Smooth muscle cell of the brain vasculature (primary cell): Measurements from ENCODE around the gene FBH1.
"Not testable (repeated sequence)": the region's sequence is repeated elsewhere in the genome, so short reads cannot be mapped to it uniquely, and the experiment has no call there.

Source experiments
- DNase-seq: peaks from one replicate; pipeline ENCODE4 v3.0.0-alpha.2; 2012; ENCODE audit warnings: low read depth, low spot score

FBH1 gene

DNA sequence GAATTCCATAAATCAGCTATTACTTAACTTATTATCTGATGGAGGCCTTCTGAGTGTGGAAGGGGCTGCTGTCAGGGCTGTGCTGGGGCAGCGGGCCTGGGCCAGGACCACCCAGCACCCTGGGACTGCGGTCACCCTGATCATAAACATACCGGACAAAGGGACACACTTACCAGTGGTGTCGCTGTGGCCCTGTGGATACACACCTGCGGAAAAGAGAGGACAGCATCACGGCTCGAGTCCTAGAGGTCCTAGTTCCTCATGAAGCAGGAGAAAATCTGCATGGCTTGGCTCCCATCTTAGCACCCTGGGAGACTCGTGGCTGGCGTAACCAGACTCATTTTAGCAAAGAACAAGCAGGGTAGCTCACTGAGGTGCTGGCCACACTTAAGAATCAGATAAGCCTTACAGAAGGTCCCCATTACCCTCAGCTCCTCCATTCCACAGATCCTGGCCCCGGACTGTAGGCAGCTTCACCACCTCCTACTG, 69.6 kb downstream of the FBH1 start:
- no peak for DNase-seq

- DNase-seq: no peak
These were observed 70.3 kb downstream of the FBH1 start for GRCh38 chr10:5960070-5960972.

DNA sequence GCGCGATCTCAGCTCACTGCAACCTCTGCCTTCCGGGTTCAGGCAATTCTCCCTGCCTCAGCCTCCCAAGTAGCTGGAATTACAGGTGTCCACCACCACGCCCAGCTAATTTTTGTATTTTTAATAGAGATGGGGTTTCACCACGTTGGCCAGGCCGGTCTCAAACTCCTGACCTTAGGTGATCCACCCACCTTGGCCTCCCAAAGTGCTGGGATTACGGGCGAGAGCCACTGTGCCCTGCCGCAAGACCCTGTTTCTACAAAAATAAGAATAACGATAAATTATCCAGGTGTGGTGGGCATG, 70.9 kb downstream of the FBH1 start:
- DNase-seq: not testable (repeated sequence)

DNA sequence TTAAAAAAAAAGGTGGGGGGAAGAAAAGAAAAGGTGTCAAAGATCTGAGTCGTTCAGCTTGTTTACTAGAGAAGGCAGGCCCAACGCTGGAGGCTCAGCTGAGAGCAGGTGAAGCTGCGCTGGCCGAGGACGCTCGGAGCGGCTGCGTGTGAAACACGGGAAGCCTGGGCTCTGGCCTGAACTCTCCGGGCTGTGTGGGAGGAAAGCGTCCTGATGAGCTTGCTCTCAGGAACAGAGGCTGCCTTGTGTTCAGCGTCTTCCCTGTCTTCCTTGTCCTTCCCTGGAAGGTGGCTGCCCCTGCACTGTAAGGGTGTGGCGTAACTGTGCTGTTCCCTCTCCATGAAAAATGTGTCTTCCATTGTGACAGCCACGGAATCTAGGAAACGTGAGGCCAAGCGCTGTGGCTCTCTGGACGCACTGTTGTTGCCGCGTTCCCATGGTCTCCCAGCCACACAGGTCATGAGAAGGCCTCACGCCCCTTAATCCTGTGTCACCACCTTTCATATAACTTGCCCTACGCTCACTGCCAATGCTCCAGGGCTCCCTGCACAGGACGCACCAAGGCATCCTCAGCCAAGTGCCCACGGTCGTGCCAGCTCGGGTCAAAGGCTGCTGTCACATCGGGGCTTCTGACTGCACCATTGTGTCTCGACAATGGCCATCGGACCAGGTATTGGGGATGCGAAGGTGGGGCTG, 71.5 kb downstream of the FBH1 start:
- no peak for DNase-seq

DNA sequence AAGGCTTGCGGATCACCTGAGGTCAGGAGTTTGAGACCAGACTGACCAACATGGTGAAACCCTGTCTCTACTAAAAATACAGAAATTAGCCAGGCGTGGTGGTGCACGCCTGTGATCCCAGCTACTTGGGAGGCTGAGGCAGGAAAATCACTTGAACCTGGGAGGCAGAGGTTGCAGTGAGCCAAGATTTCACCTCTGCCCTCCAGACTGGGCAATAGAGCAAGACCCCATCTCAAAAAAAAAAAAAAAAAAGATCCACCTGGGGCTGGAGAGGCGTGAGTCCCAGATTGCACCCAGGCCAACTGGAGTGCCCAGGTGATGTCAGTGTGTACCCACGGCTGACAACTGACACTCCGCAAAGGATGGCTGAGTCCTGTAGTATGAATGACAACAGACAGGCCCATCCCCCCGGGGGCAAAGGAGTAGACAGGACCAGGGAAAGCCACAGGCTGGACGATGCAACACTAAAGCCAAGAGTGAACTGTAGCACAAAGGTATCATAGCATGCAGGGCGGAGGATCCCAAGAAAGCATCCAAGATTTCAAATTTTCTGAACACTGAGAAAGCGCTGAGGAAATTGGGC, 72.4 kb downstream of the FBH1 start:
- not testable (repeated sequence) for DNase-seq

DNA sequence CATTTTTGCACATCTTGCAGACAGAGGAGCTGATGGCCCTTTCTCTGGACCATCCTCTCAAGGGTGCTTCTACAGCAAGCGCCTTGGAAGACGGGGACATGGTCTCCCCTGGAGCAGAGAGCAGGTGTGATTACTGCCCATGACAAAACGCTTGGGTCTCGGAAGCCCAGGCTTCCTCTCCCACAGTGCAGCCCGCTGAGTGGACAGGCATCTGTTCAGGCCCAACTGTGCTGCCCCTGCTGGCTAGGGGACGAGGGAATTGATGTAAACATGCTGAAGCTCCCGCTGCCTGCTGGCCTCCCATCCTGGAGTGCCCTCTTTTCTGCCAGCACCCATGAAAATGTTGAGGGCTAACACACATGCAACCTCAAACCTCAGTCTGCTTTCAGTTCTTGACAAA, 73.0 kb downstream of the FBH1 start:
- DNase-seq: no peak

- DNase-seq: no peak
These were observed 73.5 kb downstream of the FBH1 start for GRCh38 chr10:5963591-5963990.

DNA sequence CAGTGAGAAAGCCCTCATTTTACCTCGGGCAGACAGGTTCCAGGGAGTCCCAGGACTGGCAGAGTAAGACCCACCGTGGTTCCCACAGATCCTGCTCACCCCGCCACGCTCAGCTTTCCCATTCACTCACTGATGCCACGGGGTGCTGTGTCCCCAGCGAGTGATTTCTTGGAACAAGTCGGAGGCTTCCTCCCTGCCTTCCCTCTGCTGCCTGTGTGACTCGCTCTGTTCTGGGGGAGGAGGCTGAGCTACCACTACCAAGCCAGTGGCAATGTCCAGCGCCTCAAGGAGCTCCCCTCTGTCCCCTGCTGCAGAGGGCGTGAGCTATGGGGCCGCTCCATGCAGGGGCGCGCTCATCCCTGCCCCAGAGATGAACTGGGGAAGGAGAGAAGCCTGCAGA, 74.7 kb downstream of the FBH1 start:
- DNase-seq: no peak

DNA sequence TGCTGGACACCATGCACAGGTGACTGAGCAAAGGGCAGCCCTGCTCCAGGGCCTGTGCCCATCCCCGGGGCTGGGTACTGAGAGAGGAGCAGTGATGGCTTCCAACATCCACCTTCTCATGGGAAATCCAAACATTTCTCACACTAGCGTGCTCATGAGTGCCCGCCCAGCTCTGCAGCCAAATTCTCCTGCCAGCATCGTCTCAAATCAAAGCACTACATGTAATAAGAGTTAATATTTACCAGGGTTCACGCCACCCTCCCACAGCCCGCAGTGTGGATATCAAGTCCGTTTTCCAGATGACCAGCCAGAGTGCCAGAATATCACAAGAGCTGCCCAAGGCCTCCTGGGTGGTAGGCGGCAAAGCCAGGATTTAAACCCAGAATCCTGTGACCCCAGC, 75.2 kb downstream of the FBH1 start:
- no peak for DNase-seq

- DNase-seq: no peak
These were observed 78.1 kb downstream of the FBH1 start for GRCh38 chr10:5968037-5968680.

- no peak for DNase-seq
These were observed 78.8 kb downstream of the FBH1 start for GRCh38 chr10:5968681-5969453.

- no peak for DNase-seq
These were observed 80.0 kb downstream of the FBH1 start for GRCh38 chr10:5970066-5970465.

DNA sequence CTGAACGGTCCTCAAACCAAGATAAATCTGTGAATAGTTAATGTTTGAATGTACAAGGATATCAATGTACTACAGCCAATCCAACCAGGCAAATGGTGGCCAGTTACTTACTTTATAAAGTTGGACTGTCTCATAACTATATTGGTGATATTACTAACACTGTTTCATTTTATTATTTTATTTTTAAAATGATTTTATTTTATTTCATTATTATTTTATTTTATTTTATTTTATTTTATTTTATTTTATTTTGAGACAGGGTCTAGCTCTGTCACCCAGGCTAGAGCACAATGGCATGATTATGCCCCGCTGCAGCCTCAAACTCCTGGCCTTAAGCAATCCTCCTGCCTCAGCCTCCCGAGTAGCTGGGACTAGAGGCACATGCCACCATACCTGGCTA, 80.5 kb downstream of the FBH1 start:
- no peak for DNase-seq

GRCh38 chr10:5971315-5971832, 81.3 kb downstream of the FBH1 start:
- no peak for DNase-seq

GRCh38 chr10:5971886-5972285, 81.8 kb downstream of the FBH1 start:
- no peak for DNase-seq

- no peak for DNase-seq
These were observed 83.0 kb downstream of the FBH1 start for GRCh38 chr10:5973069-5973468.

- DNase-seq: no peak
These were observed 85.8 kb downstream of the FBH1 start for GRCh38 chr10:5975641-5976473.

- no peak for DNase-seq
These were observed 86.7 kb downstream of the FBH1 start for GRCh38 chr10:5976512-5977470.
